ENCODE data around the gene ARID5B.

Gene ARID5B

GRCh38 chr10:61904733-61905725 is 3.5 kb downstream of the ARID5B start:
- peak; percentile 50 for DNase-seq

DNA sequence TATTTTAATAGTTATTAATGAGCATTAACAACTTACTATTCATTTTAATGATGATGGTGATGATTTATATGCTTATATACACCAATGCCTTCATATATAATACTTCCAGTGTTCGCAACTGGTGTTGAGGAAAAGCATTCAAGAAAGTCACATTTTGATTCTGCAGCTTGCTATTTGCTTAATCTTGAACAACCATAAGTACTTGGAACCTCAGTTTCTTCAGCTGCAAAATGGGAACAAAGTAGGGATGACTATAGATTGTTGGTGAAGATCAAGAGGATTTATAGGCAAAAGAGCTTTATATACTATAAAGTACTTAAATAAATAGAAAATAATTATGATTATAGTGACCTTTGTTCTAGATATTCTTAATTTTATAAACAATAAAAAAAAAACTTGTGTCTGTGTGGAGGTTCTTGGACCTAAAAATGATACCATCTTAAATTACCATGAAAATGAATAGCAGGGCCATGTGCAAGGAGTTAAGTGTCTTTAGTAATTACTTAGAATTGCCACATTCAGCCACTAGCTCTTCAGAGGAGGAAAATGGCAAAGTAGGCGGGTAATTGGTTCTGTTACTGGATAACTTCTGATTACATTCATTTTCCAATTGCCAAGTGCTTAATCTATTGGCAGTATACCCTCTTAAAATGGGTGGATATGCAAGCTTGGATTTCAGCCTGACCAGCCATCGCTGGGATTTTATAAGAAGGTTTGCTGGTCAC is 4.5 kb downstream of the ARID5B start:
- no peak for DNase-seq

- DNase-seq = no peak
Observed at GRCh38 chr10:61906562-61906901, 5.0 kb downstream of the ARID5B start.

DNA sequence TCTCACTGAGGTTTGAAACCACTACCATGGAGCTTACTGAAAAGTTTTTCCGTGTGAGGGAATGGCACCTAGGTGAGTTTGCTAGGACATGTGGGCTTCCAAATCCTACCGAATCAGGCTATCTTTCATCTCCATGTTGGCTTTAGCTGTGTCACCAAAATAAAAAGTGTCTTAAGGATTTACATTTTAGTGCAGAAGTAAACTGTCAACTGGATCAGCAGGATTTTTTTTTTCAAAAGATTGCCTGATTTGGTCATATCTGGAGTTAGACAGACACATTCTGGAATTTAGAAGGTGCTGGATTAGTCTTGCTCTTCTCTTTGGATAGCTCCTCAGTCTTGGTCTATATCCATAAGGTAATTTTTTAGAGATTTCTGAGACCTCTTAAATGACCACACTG is 5.5 kb downstream of the ARID5B start:
- no peak for DNase-seq

DNA sequence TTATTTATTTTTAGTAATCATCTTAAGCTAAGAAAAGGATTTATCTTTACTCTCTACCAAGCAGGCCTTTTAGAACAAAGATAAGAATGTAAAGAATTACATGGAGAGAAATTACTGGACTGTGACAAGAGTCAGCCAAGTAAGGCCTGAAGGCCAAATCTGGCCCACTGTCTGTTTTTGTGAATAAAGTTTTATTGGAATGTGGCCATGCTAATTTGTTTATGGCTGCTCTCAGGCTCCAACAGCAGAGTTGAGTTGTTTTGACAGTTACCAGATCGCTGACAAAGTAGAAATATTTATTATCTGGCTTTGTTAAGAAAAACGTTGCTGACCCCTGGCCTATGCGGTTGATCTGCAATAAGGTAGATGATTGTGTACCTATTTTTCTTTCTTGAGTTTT is 6.1 kb downstream of the ARID5B start:
- DNase-seq = no peak

- DNase-seq = no peak
Observed at GRCh38 chr10:61910226-61910805, 8.8 kb downstream of the ARID5B start.

- no peak for DNase-seq
Observed at GRCh38 chr10:61910894-61911293, 9.4 kb downstream of the ARID5B start.

- DNase-seq = no peak
Observed at GRCh38 chr10:61911425-61911824, 9.9 kb downstream of the ARID5B start.

DNA sequence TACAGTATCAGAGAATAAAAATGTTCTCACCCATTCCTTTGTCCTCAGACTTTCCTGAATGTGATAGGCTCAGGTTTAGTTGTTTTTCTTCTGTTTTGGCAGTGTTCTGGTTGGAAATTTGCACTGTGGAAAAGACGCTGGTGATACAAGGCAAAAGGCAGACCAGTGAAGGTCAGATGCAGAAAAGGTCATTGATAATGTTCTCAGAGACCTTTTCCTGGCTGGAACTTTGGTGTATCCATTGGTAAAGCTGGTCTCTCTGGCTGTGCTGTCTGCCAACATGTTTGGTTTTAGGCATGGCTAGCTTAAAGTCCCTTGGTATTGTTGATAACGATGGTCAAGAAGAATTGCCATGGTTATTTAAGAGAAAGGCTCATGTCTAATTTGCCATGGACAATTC is 11.5 kb downstream of the ARID5B start:
- DNase-seq = no peak

DNA sequence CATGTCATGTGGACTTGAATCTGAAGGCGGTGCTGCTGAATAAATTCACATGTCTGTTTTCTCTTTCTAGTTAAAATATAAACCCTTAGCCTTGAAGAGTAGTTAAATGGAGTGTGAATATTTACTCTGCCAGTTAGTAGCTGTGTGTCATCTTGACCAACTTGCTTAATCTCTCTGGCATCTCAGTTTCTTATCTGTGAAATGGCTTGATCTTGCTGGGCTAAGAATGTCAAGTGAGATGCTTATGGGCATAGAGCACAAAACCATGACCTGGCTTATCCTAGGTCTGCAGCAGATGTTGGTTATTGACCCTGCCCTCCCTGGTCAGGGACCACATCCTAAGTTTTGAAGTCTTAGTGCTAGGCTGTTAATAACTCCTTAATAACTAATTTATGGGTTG is 16.6 kb downstream of the ARID5B start:
- no peak for DNase-seq

- no peak for DNase-seq
Observed at GRCh38 chr10:61918989-61919388, 17.5 kb downstream of the ARID5B start.

DNA sequence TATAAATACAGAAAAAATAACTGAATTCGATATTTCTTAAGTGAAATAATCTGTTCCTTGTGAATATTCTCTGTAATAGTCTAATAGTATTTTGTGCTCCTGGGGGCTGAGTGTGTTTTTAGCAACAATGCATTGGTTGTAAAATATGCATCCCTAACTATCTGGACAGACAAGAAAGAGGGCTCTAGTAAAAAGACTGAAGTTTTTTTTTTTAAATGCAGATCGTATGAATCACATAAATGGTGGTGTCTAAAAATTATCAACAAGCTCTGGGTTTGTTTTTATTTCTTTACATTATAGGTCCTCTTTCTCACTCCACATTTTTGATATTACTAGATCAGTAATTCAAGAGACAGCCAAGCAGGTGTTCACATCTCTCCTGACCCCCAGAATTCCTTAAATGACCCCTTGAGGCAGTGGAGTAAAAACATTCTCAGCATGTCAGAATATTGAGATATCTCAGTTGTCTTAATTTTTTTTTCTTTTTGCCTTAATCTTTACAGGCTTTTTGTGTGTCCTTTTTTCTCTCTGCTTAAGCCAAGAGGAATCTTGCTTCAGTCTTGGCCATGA is 18.2 kb downstream of the ARID5B start:
- no peak for DNase-seq

DNA sequence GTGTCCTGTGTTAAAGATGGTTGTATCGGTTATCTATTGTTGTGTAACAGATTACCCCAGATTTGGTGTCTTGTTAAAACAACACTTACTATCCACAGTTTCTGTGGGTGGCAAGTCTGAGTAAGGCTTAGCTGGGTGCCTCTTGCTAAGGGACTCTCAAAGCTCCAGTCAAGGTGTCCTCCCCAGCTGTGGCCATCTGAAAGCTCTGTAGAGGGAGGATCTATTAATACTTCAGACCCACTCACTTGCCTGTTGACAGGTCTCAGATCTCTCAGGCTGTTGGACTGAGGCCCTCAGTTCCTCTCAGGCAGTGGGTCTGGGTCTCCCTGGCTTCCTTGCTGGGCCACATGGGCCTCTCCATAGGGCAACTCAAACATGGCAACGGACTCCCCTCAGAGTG is 19.6 kb downstream of the ARID5B start:
- DNase-seq = no peak

GRCh38 chr10:61923210-61923949 is 21.9 kb downstream of the ARID5B start:
- DNase-seq = no peak

DNA sequence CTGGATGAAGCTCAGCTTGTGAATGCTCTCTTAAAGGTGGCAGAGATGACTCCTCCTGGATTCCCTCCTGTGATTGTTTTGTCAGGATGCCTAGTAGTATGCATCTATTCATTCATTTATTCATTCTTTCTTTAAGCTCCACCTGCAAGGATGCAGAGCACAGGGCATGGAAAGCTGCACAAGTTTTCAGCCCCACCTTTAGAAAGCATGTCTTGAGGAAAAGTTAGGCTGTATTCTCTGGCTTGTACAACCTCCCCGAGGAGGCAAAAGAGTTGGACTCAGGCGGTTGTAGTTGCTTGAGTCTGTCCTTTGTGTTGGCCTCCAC is 22.4 kb downstream of the ARID5B start:
- no peak for DNase-seq

DNA sequence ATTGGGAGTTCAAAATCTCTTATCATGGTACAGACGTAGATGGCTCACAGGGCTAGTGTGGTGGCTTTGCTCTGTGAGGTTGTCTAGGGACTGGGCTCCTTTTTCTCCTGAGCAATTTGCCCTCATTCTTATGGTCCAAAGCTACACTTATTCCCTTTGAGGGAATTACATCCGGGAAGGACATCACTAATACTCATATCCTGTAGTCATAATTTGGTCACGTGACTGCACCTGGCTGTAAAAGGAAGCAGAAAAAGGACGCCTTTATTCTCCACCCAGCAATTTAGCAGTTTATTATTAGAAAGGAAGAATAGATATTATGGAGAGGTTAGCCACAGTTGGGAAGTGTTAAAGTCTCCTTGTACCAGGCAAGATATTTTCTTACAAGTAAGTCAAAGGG is 28.1 kb downstream of the ARID5B start:
- DNase-seq = no peak

DNA sequence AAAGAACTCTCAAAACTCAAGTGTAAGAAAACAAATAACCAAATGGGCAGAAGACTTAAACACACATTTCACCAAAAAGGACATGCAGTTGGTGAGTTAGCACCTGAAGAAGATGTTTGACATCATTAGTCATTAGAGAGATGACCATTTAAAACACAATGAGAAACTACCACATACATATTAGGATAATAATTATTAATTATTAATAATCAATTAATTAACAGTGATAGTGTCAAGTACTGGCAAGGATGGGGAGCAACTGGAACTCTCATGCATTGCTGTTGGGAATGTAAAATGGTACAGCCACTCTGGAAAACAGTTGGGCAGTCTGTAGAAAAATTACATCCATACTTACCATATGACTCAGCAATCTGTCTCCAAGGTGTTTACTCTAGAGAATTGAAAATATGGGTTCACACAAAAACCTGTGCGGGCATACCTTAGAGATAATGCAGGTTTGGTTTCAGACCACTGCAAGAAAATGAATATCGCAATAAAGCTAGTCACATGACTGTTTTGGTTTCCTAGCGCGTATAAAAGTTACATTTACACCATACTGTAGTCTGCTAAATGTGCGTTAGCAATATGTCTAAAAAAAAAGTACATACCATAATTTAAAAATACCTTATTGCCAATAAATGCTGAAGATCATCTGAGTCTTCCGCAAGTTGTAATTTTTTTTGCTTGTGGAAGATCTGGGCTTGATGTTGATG is 30.3 kb downstream of the ARID5B start:
- DNase-seq = no peak

DNA sequence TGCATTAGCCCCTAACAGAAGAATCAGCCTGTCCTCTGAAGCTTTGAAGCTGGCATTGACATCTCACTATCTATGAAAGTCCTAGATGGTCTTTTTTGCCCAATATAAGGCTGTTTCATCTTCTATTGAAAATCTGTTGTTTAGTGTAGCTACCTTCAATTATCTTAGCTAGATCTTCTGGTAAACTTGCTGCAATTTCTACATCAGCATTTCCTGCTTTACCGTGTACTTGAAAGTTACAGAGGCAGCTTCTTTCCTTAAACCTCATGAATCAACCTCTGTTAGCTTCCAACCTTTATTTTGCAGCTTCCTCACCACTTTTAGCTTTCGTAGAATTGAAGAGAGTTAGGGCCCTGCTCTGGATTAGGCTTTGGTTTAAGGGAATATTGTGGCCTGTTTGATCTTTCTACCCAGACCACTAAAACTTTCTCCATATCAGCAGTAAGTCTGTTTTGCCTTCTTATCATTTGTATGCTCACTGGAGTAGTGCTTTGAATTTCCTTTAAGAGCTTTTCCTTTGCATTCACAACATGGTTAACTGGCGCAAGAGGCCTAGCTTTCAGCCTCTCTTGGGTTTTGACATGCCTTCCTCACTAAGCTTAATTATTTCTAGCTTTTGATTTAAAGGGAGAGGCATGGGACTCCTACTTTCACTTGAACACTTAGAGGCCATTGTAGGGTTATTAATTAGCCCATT is 32.5 kb downstream of the ARID5B start:
- no peak for DNase-seq

DNA sequence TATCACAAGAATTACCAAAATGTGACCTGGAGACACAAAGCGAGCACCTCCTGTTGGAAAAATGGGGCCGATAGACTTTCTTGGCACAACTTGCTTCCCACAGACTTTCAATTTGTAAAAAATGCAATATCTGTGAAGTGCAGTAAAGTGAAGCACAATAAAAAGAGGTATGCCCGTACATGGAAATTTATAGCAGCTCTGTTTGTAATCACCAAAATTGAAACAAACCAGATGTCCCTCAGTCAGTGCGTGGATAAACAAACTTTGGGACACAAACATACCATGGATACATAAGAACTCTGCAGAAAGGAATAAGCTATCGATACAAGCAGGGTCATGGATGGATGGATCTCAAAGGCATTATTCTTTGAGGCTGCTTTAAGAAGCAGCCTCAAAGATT is 33.6 kb downstream of the ARID5B start:
- DNase-seq = no peak

DNA sequence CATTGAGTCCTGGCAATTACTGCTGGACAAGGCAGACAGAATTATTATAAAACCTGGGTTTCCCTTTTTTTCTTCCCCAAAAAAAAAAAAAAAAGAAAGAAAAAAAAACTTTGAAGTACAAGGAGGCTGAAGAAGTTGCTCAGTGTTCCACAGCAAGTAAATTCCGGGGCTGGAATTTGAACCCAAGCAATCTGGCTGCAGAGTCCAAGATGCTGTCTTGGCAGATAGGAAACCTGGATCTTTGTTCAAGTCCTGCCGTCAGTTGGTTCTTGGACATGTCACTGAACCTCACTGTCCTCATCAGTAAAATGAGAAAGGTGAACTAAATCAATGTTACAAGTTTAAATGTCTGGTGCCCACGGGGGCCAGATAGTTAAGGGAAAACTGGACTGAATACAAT is 35.3 kb downstream of the ARID5B start:
- DNase-seq = no peak

DNA sequence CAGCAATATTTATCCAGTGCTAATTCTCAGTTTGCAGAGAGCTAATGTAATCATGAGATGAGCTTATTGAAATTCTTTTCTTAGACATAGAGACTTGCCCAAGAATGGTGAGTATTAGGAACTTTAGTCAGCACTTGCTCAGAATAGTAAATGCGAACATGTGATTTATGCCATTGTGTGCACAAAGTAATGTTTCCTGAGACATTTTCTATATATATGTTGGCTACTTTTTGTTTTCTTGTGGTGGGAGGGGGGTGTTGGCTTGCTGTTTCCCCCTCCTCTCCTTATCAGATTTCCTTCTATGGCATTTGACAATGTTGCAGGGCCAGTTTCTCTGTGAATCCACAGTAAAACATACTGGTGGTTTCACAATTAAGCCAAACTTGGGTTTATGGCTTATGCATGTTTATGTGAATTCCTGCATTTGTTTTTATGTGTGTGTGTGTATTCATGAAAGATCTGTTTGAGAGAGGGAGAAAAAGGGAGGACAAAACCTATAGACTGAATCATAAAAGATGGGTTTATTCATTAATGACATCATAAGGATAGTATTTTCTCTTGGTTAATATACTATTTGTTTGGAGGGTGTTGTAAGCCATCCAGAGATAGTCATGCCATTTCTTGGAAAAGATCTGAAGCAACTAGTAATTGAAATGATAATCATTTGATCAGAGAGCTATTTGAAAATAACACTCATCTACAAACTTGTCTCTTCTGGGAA is 36.3 kb downstream of the ARID5B start:
- no peak for DNase-seq

All from T1000 (cell line).